ENCODE data around the gene ETFB. TPM values are rescaled to one million over a fixed set of nuclear protein-coding genes. Genes with fewer than 3 reads are reported as not detected.

ETFB gene
- total and polyA plus RNA-seq, 10 of the 15 experiments (the other 5 are each of a cell fraction or from before 2014, with no cell fraction given), result 15.1 to 166 (median 87.8) TPM

- Histone ChIP-seq H2AFZ (ENCODE audit: control insufficient read depth, low read depth, low read length) (no peak overlapping the region), H3K27me3 (replicated peaks in 1 of 2; ENCODE audit: control insufficient read depth in 2 of 2, insufficient read depth in 2 of 2, low read length in 1 of 2) (no peaks in the 10 kb centered on the region), H3K4me3 (no peak overlapping the region), H3K9me3 (replicated peaks; ENCODE audit: control insufficient read depth, insufficient read depth, low read length) (no peaks in the 10 kb centered on the region; the same call in 2 of the 3 replicates), H4K20me1 (ENCODE audit: control insufficient read depth, insufficient read depth) (no peaks in the 10 kb centered on the region), H3K36me3 (ENCODE audit: control insufficient read depth in 2 of 2, insufficient read depth in 2 of 2, low read length in 1 of 2) (no peaks in the 10 kb centered on the region), H3K4me2 (ENCODE audit: control insufficient read depth, insufficient read depth) (0 out of 2 replicates have a peak overlapping the region, but pooled peaks have one; percentile 100), H3K4me1 (ENCODE audit: control insufficient read depth, insufficient read depth, low read length) (peaks cover 4% of the 10 kb centered on the region), H3K79me2 (ENCODE audit: control insufficient read depth, insufficient read depth, low read length) (no peaks in the 10 kb centered on the region), H3K9ac (ENCODE audit: control insufficient read depth, insufficient read depth, low read length) (no peak overlapping the region; the same call in 1 of the 2 replicates), H3K27ac (ENCODE audit: control insufficient read depth, insufficient read depth) (no peak overlapping the region)
- WGBS (ENCODE audit: insufficient coverage, insufficient replicate concordance, low lambda C conversion rate, missing lambda C conversion rate), result 68% methylated on average over 19 of the region's 19 CpGs
- in situ Hi-C loops (cut with MboI), result loop anchor here (5.0 kb wide), 2 partner anchors 99 to 324 kb away; no protein-coding TSS in a partner anchor
- no peak for ATAC-seq
- ChIA-PET CTCF (interaction anchor here (0.6 to 5.1 kb wide), 17 partner anchors 9 to 323 kb away, joined by 3 to 47 read pairs (median 5); partner anchors contain the start of gene SIGLEC10), POLR2A (interaction anchor here (0.6 to 1.1 kb wide), 2 partner anchors 30 to 320 kb away, joined by 3 to 4 read pairs; no protein-coding TSS in a partner anchor), RAD21 (ENCODE audit: unreplicated experiment) (interaction anchor here (0.7 to 3.2 kb wide), 4 partner anchors 34 to 74 kb away, joined by 3 to 32 read pairs (median 6); no protein-coding TSS in a partner anchor), SMC1A (ENCODE audit: uncharacterized antibody, unreplicated experiment) (interaction anchor here (0.7 to 1.9 kb wide), 5 partner anchors 11 to 104 kb away, joined by 3 to 5 read pairs (median 5); partner anchors contain the start of gene SIGLEC10)
- no TSS peak for BruUV-seq (replicated peaks)
- no peak for DNase-seq (ENCODE audit: low read depth, low spot score)
- FAIRE-seq, result no peak
- TF ChIP-seq PBX3 (IDR thresholded peaks at IDR 0.05; ENCODE audit: insufficient replicate concordance, low read depth, low read length) (no peak), ZNF24 (IDR thresholded peaks at IDR 0.05) (peak; percentile 75), SMAD1 (IDR thresholded peaks at IDR 0.05; ENCODE audit: low read depth, partially characterized antibody) (no peak), IRF5 (IDR thresholded peaks at IDR 0.05; ENCODE audit: borderline replicate concordance) (no peak), SIX5 (IDR thresholded peaks at IDR 0.05; ENCODE audit: low read depth, low read length, severe bottlenecking) (no peak), GATAD2B (conservative IDR thresholded peaks at IDR 0.05; ENCODE audit: low read depth) (no peak), CBX3 (IDR thresholded peaks at IDR 0.05; ENCODE audit: borderline replicate concordance, low read depth) (no peak)
- intact Hi-C loops (cut with micrococcal nuclease; ENCODE audit: unreplicated experiment), result loop anchor here (1.0 to 10.0 kb wide), 4 partner anchors 29 to 317 kb away; partner anchors contain the start of gene ETFB
Observed at GRCh38 chr19:51337861-51338562, 28.2 kb downstream of the ETFB start.
